Natural killer cell (primary cell): ENCODE data around the gene SDHD. TPM values are rescaled to one million over a fixed set of nuclear protein-coding genes. Genes with fewer than 3 reads are reported as not detected.

Experiments used
- ATAC-seq, 3 donors: fragments of 150-1000 bp in 2 of 3; fragments of 200-7000 bp in 1 of 3; cut with Tn5 transposase; 1 replicate in 1 of 3; 2 replicates in 2 of 3; pipeline ENCODE4 v1.10.0; 2021; ENCODE audit warnings: mild to moderate bottlenecking in 2 of 3, moderate library complexity in 2 of 3
- DNase-seq, 2 donors: peaks; one replicate each; pipeline versions ENCODE4 v3.0.0 to v3.0.0-alpha.2; 2013 to 2021; ENCODE audit warnings: mixed read lengths in 1 of 2
- H3K27ac ChIP-seq: one replicate; pipeline ENCODE4 v1.5.1; 2013; ENCODE audit warnings: mild to moderate bottlenecking, low read length
- H3K27me3 ChIP-seq: one replicate; pipeline ENCODE4 v1.6.1; 2013; ENCODE audit warnings: low read length; ENCODE audit not compliant: control insufficient read depth, insufficient read depth
- H3K36me3 ChIP-seq: one replicate; pipeline ENCODE4 v1.6.1; 2013; ENCODE audit warnings: low read length; ENCODE audit not compliant: control insufficient read depth, insufficient read depth
- H3K4me1 ChIP-seq: one replicate; pipeline ENCODE4 v1.6.1; 2013; ENCODE audit warnings: low read length; ENCODE audit not compliant: control insufficient read depth, insufficient read depth
- H3K4me3 ChIP-seq: one replicate; pipeline ENCODE4 v1.5.1; 2013; ENCODE audit warnings: low read length
- H3K9me3 ChIP-seq: one replicate; pipeline ENCODE4 v1.6.1; 2013; ENCODE audit warnings: low read length; ENCODE audit not compliant: control insufficient read depth, insufficient read depth
- H3K27ac Mint-ChIP-seq, 2 donors: one replicate each; pipeline ENCODE4 v1.8.0; 2022; ENCODE audit warnings: mild to moderate bottlenecking in 2 of 2, mixed read lengths in 2 of 2, moderate library complexity in 1 of 2
- H3K27me3 Mint-ChIP-seq, 2 donors: one replicate each; pipeline ENCODE4 v1.8.0; 2022; ENCODE audit warnings: low read depth in 2 of 2, mixed read lengths in 2 of 2
- H3K36me3 Mint-ChIP-seq: one replicate; pipeline ENCODE4 v1.8.0; 2022; ENCODE audit warnings: mixed read lengths
- H3K4me1 Mint-ChIP-seq, 2 donors: one replicate each; pipeline ENCODE4 v1.8.0; 2022; ENCODE audit warnings: mixed read lengths in 2 of 2
- H3K4me3 Mint-ChIP-seq: one replicate; pipeline ENCODE4 v1.8.0; 2022; ENCODE audit warnings: mild to moderate bottlenecking, moderate library complexity, mixed read lengths
- H3K9me3 Mint-ChIP-seq, 2 donors: one replicate each; pipeline ENCODE4 v1.8.0; 2022; ENCODE audit warnings: mixed read lengths in 2 of 2
- WGBS: methylation state at CpG from one replicate; pipeline ENCODE4 v1.1.7; 2013; ENCODE audit warnings: missing lambda C conversion rate; ENCODE audit not compliant: insufficient coverage; 5-methylcytosine and 5-hydroxymethylcytosine counted together
- intact Hi-C: fragments of 100-400 bp; cut with micrococcal nuclease; formaldehyde crosslinking; loops from one replicate; pipeline ENCODE4 v1.14.2; 2022
- total RNA-seq, 4 donors: library from RNA; stranded (reverse); fragments of 120-200 nt in 1 of 4; gene quantifications; one replicate each; pipeline versions ENCODE4 v1.2.3 to v1.2.4, GENCODE V29; 2013 to 2022
- TF ChIP-seq, protein P1 (sequence below): fragments of 200-600 bp; IDR thresholded peaks from one replicate; pipeline ENCODE4 v1.8.0; 2022; ENCODE audit warnings: antibody characterized with exemption

SDHD gene
- 10 to 100 TPM; 46.8 to 55.0 (median 52.3) TPM for total RNA-seq
- total RNA-seq (2013) = 74.5 TPM

DNA sequence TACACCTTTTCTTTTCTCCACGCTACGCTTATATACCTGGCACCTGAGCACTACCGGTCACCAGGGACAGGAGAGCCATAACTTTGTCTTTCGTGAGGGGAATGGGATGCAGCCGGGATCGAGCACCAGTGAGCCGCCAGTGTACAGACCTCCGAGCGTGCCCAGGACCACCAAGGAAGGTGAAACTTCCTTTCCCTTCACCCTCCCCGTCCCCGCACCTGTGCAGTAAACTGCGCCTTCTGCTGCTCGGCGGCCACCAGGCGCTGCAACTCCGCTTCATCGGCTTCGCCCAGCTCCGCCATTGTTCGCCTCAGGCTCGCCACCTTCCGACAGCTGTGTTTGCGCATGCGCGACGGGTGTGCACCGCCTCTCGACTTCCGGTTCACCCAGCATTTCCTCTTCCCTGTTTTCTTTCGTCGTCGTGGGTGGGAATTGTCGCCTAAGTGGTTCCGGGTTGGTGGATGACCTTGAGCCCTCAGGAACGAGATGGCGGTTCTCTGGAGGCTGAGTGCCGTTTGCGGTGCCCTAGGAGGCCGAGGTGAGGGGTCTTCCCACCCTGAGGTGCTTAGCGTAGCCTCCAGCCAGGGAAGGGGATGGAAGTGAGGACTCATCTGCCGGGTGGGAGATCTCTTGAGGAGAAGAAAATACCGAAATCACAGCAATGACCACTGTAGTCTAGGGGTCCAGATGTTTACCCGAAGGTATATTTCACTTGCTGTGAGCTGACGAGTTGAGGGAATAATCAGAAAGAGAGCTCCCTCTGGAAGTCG is at the start of gene SDHD, which contains the start of gene TIMM8B:
Gene SDHD (plus strand): TSS at position 452 of the 770 bp plus-strand sequence. CDS start 35 bp downstream, at position 487.
Gene TIMM8B (minus strand): TSS at position 335 of the 770 bp plus-strand sequence. CDS start 33 bp downstream, at position 302.
- Histone ChIP-seq H3K4me1 (peaks cover 14% of the 10 kb centered on the region), H3K36me3 (peaks cover 57% of the 10 kb centered on the region), H3K4me3 (peak within 1 kb of the TSS; percentile 72), H3K27me3 (no peaks in the 10 kb centered on the region), H3K27ac (peak within 1 kb of the TSS; percentile 69), H3K9me3 (no peaks in the 10 kb centered on the region)
- Mint-ChIP-seq H3K4me3 (peak within 1 kb of the TSS; percentile 100), H3K36me3 (peaks cover 23% of the 10 kb centered on the region), H3K27me3 (no peaks in the 10 kb centered on the region), H3K9me3 (no peaks in the 10 kb centered on the region), H3K4me1 (peaks cover 46% of the 10 kb centered on the region in 2 donors), H3K27ac (peak within 1 kb of the TSS; percentile 97 to 99)
- DNase-seq (peak; percentile 92 to 100), ATAC-seq (peak; percentile 88 to 93 (median 90))
- intact Hi-C loops = loop anchor here (1.0 to 2.0 kb wide), 3 partner anchors 12 to 207 kb away; partner anchors contain the start of genes CFAP68, FDXACB1, NKAPD1 and PIH1D2
- WGBS = under 1% methylated on average over 45 of the region's 45 CpGs
- TF ChIP-seq, protein P1, sequence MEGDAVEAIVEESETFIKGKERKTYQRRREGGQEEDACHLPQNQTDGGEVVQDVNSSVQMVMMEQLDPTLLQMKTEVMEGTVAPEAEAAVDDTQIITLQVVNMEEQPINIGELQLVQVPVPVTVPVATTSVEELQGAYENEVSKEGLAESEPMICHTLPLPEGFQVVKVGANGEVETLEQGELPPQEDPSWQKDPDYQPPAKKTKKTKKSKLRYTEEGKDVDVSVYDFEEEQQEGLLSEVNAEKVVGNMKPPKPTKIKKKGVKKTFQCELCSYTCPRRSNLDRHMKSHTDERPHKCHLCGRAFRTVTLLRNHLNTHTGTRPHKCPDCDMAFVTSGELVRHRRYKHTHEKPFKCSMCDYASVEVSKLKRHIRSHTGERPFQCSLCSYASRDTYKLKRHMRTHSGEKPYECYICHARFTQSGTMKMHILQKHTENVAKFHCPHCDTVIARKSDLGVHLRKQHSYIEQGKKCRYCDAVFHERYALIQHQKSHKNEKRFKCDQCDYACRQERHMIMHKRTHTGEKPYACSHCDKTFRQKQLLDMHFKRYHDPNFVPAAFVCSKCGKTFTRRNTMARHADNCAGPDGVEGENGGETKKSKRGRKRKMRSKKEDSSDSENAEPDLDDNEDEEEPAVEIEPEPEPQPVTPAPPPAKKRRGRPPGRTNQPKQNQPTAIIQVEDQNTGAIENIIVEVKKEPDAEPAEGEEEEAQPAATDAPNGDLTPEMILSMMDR = peak; percentile 26

DNA sequence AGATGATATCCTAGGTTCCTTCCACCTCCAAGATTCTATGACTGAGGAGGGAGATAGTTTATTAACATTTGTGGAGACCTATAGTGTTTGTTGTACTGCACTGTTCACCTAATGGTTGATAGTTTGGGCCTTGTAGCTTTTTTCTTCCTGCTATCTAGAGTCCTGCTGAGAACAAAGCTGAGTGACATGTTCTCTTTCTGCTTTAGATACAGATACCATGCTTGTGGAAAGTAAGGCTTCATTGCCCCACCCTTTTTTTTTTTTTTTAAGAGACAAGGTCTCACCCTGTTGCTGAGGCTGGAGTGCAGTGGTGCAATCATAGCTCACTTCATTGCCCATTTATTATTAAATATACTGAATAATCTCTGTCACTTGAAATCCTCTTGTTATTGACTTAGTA is 49.1 kb upstream of the SDHD start:
- no peak for DNase-seq
- Mint-ChIP-seq H3K9me3 (no peaks in the 10 kb centered on the region), H3K27me3 (no peaks in the 10 kb centered on the region), H3K36me3 (peaks cover 13% of the 10 kb centered on the region), H3K4me3 (no peak overlapping the region), H3K27ac (no peak overlapping the region), H3K4me1 (peaks cover 3 to 14% of the 10 kb centered on the region in 2 donors)
- Histone ChIP-seq H3K27me3 (no peaks in the 10 kb centered on the region), H3K9me3 (no peaks in the 10 kb centered on the region), H3K4me3 (no peak overlapping the region), H3K36me3 (peaks cover 49% of the 10 kb centered on the region), H3K4me1 (no peaks in the 10 kb centered on the region), H3K27ac (no peak overlapping the region)
- intact Hi-C loops = no loop called here
- TF ChIP-seq, protein P1 = no peak
- no peak for ATAC-seq

DNA sequence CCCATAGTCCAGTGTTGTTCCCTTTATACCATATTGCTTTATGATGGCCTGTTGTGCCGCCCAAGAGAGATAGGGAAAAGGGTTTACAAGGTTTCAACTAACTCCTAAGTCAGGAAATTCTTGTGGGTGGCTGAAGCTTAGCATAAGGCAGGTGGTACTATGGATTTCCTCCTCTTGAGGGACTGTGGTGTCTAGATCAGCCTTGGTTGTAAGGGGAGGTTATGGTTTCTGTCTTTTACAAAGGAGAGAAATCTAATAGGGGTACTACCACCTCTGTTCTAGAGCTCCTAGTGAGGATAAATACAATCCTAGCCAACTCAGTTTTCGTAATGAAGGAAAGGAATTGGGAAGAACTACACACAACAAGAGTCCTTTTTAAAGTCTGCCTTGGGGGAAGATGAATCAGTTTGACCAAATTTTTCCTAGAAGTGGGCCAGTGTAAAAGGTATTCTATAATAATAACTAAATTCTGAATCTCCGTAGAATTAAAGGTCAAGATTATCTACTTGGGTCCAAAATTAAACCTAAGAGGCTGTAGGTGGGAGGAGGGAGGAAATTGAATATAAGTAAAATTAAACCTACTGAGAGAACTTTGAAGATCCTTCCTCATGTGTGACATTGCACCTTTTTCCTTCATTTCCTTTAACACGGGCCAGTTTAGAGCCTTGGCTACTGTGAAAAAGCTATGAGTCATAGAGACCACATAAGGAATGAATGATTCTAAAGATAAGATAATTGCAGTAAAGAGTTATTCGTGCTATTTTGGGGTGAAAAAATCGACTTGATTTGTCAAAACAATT is 44.3 kb upstream of the SDHD start:
- H3K36me3 ChIP-seq = peaks cover 61% of the 10 kb centered on the region
- H3K4me1 Mint-ChIP-seq = peaks cover 8 to 14% of the 10 kb centered on the region in 2 donors
- DNase-seq (no peak), ATAC-seq (no peak)
- H3K27me3 ChIP-seq = no peaks in the 10 kb centered on the region
- no peak overlapping the region for H3K27ac Mint-ChIP-seq
- intact Hi-C loops = no loop called here
- H3K4me3 Mint-ChIP-seq = no peak overlapping the region
- 100% methylated on average over 1 of the region's 6 CpGs for WGBS
- TF ChIP-seq, protein P1 = no peak
- H3K27me3 Mint-ChIP-seq = no peaks in the 10 kb centered on the region
- H3K27ac ChIP-seq = no peak overlapping the region
- peaks cover 13% of the 10 kb centered on the region for H3K36me3 Mint-ChIP-seq
- no peaks in the 10 kb centered on the region for H3K9me3 ChIP-seq
- no peaks in the 10 kb centered on the region for H3K9me3 Mint-ChIP-seq
- H3K4me3 ChIP-seq = no peak overlapping the region
- H3K4me1 ChIP-seq = no peaks in the 10 kb centered on the region
